ENCODE results near the gene MCC.

GRCh38 chr5:113340537-113340936 is 147.7 kb downstream of the MCC start:
- TF ChIP-seq CTCF (IDR thresholded peaks at IDR 0.05; ENCODE audit: low read length) = peak; percentile 17; the same call in 1 of the 2 replicates
- TF ChIP-seq EZH2 (optimal IDR thresholded peaks at IDR 0.05; ENCODE audit: low read depth, low read length) = no peak
- TF ChIP-seq EZH2phosphoT487 (IDR thresholded peaks at IDR 0.05; ENCODE audit: low read length) = no peak

All from MM.1S (cell line).